Right lobe of liver (tissue), 6 donors: Measurements from ENCODE around the gene CD300A. TPM values are rescaled to one million over a fixed set of nuclear protein-coding genes. Genes with fewer than 3 reads are reported as not detected.

Source experiments
- ATAC-seq, 4 donors: fragments of 200-7000 bp; cut with Tn5 transposase; one replicate each; pipeline ENCODE4 v1.9.1; 2020; ENCODE audit warnings: mild to moderate bottlenecking in 4 of 4, moderate library complexity in 4 of 4
- DNase-seq, 3 donors: peaks; one replicate each; pipeline ENCODE4 v3.0.0-alpha.2; 2020
- H3K27ac ChIP-seq, 3 donors: fragments of 200-600 bp; one replicate each; pipeline ENCODE4 v1.8.0; 2022
- H3K27me3 ChIP-seq, 2 donors: fragments of 200-600 bp; one replicate each; pipeline ENCODE4 v1.8.0; 2022
- H3K36me3 ChIP-seq, 4 donors: fragments of 200-600 bp; sonication (generic) in 1 of 4; one replicate each; pipeline versions ENCODE4 v1.5.1 to v1.8.0; 2017 to 2022; ENCODE audit warnings: control low read depth in 1 of 4
- H3K4me1 ChIP-seq, 4 donors: fragments of 200-600 bp; sonication (generic) in 1 of 4; one replicate each; pipeline versions ENCODE4 v1.5.1 to v1.8.0; 2017 to 2022; ENCODE audit warnings: control low read depth in 1 of 4
- H3K4me3 ChIP-seq, 3 donors: fragments of 200-600 bp; one replicate each; pipeline ENCODE4 v1.8.0; 2022
- H3K9me3 ChIP-seq, 4 donors: fragments of 200-600 bp; sonication (generic) in 1 of 4; one replicate each; pipeline versions ENCODE4 v1.5.1 to v1.8.0; 2017 to 2022; ENCODE audit warnings: control low read depth in 1 of 4
- POLR2A ChIP-seq: fragments of 450-650 bp; IDR thresholded peaks from one replicate; pipeline ENCODE4 v1.6.1; 2017; ENCODE audit warnings: antibody characterized with exemption, mild to moderate bottlenecking
- WGBS: methylation state at CpG from one replicate; pipeline ENCODE4 v1.1.6; 2018; ENCODE audit warnings: low coverage, low lambda C conversion rate; ENCODE audit not compliant: insufficient coverage; ENCODE audit errors: missing lambda C conversion rate; 5-methylcytosine and 5-hydroxymethylcytosine counted together
- intact Hi-C, 2 donors: fragments of 100-400 bp; cut with DNase I; formaldehyde crosslinking; loops; one replicate each; pipeline versions ENCODE4 v1.11.2 to v1.14.1; 2022
- total RNA-seq, 6 experiments: library from RNA; depleted of rRNA in 2 of 6; stranded (reverse); fragments of >200 nt in 2 of 6; fragmentation: NEBNext Ultra II Directional in 3 of 6; extraction: Animal tissue kit (Norgen Biotek cat#: 25700) in 3 of 6; gene quantifications; one replicate each; pipeline versions ENCODE4 v1.1.0 to v1.2.4, GENCODE V29; 2016 to 2023
- TF ChIP-seq, protein P1 (sequence below), 4 donors: fragments of 200-600 bp in 3 of 4; fragments of 450-650 bp in 1 of 4; IDR thresholded peaks; one replicate each; pipeline versions ENCODE4 v1.5.1 to v1.8.0; 2016 to 2022; ENCODE audit warnings: antibody characterized with exemption in 4 of 4, mild to moderate bottlenecking in 2 of 4
- donor health status: DM: no; HTN: yes; CAD: no.
- donor health status: DM: no; HTN: no; CAD: no.
- donor health status: DM: no; HTN: no; CAD: no.
- donor health status: DM: no; HTN: yes; CAD: no.
- donor health status: DM: no; HTN: yes; CAD: no.

CD300A gene
- total RNA-seq, 6 experiments from 2014 or later, result 4.8 to 16.6 (median 6.6) TPM

DNA sequence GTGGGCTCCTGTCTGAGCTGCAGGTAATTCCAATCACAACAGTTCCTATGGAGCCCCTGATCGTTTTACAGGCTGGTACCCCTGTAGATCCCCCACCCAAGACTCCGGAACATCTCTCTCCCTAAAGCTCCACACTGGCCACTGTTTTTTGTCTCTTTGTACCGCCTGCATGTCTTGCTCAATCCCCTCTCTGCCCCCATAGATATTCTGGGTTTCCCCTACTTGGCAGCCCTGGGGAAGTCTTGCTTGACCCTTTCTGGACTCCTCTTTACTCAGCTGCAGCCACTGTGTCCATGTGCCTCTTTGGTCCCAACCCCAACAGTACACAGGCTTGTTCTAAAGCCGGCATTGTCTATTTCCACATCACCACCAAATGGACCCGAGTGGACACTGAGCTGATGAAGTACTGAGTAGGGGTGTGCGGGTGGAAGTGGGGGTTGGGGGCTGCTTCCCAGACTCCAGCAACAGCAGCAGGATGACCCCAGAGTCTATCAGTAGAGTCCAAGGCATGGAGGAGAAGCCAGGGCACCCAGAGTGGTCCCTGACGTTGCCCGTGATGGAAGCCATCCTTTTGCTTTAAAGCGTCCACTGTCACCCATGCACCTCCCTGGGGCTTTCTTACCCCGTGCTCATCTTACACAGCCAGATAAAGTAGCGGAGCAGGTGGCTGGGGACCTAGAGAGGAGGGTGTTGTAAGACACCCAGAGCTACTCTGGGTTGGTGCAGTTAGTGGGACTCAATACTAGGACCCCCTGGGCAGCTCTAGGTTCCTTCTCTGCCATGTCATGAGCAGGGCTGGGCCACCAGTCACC is 58.4 kb downstream of the CD300A start:
- no peaks in the 10 kb centered on the region for H3K9me3 ChIP-seq
- no peaks in the 10 kb centered on the region for H3K4me1 ChIP-seq
- H3K4me3 ChIP-seq, result no peak overlapping the region
- 54% methylated on average over 5 of the region's 11 CpGs for WGBS
- H3K27me3 ChIP-seq, result no peaks in the 10 kb centered on the region
- no peaks in the 10 kb centered on the region for H3K36me3 ChIP-seq
- TF ChIP-seq POLR2A, result no peak
- TF ChIP-seq, protein P1, sequence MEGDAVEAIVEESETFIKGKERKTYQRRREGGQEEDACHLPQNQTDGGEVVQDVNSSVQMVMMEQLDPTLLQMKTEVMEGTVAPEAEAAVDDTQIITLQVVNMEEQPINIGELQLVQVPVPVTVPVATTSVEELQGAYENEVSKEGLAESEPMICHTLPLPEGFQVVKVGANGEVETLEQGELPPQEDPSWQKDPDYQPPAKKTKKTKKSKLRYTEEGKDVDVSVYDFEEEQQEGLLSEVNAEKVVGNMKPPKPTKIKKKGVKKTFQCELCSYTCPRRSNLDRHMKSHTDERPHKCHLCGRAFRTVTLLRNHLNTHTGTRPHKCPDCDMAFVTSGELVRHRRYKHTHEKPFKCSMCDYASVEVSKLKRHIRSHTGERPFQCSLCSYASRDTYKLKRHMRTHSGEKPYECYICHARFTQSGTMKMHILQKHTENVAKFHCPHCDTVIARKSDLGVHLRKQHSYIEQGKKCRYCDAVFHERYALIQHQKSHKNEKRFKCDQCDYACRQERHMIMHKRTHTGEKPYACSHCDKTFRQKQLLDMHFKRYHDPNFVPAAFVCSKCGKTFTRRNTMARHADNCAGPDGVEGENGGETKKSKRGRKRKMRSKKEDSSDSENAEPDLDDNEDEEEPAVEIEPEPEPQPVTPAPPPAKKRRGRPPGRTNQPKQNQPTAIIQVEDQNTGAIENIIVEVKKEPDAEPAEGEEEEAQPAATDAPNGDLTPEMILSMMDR (IDR thresholded peaks at IDR 0.05), result no peak
- DNase-seq, result peak in 1 of 3 donors; percentile 40
- H3K27ac ChIP-seq, result no peak overlapping the region
- no peak for ATAC-seq
- intact Hi-C loops, result no loop called here

DNA sequence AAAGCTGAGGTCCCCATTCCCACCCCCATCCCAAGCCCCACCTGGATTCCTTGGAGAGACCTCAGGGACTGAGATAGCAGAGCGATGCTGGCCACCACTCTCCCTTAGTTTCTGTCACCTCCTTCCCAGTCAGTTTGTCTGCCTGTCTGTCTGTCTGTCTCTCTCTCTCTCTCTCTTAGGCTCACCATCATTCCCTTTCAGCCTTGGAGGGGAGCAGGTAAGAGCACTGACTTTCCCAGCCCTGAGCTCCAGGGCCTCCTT is 59.0 kb downstream of the CD300A start:
- no peak for DNase-seq
- TF ChIP-seq, protein P1 (IDR thresholded peaks at IDR 0.05), result no peak
- TF ChIP-seq POLR2A, result no peak
- Histone ChIP-seq H3K36me3 (no peaks in the 10 kb centered on the region), H3K9me3 (no peaks in the 10 kb centered on the region), H3K4me1 (no peaks in the 10 kb centered on the region), H3K27me3 (no peaks in the 10 kb centered on the region), H3K27ac (no peak overlapping the region), H3K4me3 (no peak overlapping the region)
- intact Hi-C loops, result no loop called here
- no peak for ATAC-seq
- no CpG with 5 or more reads among the region's 1 CpG for WGBS

- Histone ChIP-seq H3K36me3 (no peaks in the 10 kb centered on the region), H3K4me3 (no peak overlapping the region), H3K9me3 (no peaks in the 10 kb centered on the region), H3K27ac (no peak overlapping the region), H3K4me1 (no peaks in the 10 kb centered on the region), H3K27me3 (no peaks in the 10 kb centered on the region)
- peak in 1 of 3 donors; percentile 44 for DNase-seq
- intact Hi-C loops, result no loop called here
- ATAC-seq, result no peak
- 56% methylated on average over 6 of the region's 14 CpGs for WGBS
- TF ChIP-seq POLR2A, result no peak
- TF ChIP-seq, protein P1 (IDR thresholded peaks at IDR 0.05), result no peak
Measured at GRCh38 chr17:74525781-74526288, 59.4 kb downstream of the CD300A start.

DNA sequence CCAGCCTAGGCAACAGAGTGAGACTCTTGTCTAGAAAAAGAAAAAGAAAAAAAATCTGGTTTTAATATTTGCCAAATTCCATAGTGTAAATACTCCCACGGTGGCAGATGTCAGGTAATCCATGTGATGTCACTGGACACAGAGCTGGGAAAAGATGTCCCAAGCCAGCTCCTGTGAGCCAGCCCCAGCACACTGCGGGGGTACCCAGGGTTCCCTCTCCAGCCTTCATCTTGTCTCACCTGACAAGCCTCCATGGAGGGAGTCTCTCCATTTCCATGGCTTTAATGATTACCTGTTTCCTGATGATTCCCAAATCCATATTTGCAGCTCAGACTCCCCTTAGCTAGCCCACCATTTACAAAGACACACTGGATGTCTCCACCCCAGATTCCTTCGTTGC is 60.2 kb downstream of the CD300A start:
- intact Hi-C loops, result no loop called here
- peak in 1 of 3 donors; percentile 33 for DNase-seq
- H3K36me3 ChIP-seq, result no peaks in the 10 kb centered on the region
- 31% methylated on average over 3 of the region's 3 CpGs for WGBS
- TF ChIP-seq POLR2A, result no peak
- TF ChIP-seq, protein P1 (IDR thresholded peaks at IDR 0.05), result no peak
- H3K27ac ChIP-seq, result no peak overlapping the region
- H3K4me3 ChIP-seq, result no peak overlapping the region
- no peak for ATAC-seq
- H3K27me3 ChIP-seq, result no peaks in the 10 kb centered on the region
- H3K9me3 ChIP-seq, result no peaks in the 10 kb centered on the region
- H3K4me1 ChIP-seq, result no peaks in the 10 kb centered on the region
